Skeletal muscle cell (primary cell): ENCODE data around the gene CD79A.

ENCODE experiments used
- DNase-seq: peaks from one replicate; pipeline ENCODE4 v3.0.0-alpha.2; 2010; ENCODE audit warnings: low read depth
- H3K4me3 ChIP-seq: 2 replicates; pipeline ENCODE4 v1.5.1; 2011; ENCODE audit warnings: low read depth, mild to moderate bottlenecking, control low read depth, low read length, moderate library complexity

CD79A gene

DNA sequence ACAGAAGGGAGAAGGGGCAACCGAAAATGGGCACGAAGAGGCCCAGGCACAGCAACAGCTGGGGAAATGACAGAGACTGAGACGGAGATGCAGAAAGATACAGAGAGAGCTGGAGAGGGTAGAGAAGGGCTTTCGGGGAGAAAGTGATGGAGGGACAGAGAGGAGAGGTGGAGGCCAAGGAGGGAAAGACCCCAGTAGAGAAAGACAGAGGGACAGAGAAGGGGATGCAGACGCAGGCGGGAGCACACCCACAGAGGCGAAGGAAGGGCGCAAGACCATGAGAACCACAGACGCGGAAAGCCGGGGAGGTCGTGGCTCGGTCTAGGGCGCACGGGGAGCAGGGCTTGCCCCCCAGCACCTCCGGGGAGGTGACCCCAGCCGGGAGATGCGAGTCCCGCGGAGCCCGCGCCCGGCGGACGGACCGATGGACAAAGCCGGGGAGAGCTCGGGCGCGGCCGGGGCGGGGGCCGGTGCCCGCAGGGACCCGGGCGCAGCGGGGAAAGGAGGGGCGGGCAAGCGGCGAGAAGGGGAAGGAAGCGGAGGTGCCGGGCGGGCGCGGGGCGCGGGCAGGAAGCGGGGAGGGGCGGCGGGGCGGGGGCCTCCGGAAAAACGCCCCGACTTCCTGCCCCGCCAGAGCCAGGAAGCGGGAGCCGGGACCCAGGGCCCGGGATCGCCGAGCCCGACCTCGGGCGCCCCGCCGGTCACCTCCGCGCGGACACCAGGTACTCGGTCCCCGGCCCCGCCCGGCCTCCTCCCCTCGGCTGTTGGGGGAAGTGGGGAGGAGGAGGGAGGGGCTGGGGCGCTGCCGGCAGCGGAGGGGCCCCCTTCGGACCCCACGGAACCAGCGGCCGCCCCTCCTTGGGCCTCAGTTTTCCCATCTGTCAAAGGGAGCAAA, 5.7 kb downstream of the CD79A start, which contains the start of gene ARHGEF1:
ARHGEF1 (plus strand) TSS at position 617 of the 895 bp plus-strand sequence. CDS start 4,899 bp downstream, outside the sequence.
- peak within 1 kb of the TSS; percentile 94 for H3K4me3 ChIP-seq
- no peak for DNase-seq

DNA sequence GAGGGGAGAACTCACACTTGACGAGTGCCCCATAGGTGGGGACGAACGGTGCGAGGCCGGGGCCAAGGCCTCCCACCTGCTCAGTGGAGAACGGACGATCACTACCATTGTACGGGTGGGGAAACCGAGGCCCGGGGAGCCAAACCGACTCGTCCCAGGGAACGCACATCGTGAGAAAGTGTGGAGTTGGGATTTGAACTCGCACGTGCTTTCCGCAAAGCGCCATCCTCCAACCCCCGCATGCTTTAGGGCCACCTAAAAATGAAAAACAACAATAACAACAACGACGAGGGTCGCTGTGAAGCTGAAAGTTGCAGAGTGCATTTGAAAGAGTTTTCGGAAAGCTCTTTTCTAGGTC, 6.4 kb downstream of the CD79A start:
- DNase-seq: no peak
- H3K4me3 ChIP-seq: peak overlapping the region; percentile 94

DNA sequence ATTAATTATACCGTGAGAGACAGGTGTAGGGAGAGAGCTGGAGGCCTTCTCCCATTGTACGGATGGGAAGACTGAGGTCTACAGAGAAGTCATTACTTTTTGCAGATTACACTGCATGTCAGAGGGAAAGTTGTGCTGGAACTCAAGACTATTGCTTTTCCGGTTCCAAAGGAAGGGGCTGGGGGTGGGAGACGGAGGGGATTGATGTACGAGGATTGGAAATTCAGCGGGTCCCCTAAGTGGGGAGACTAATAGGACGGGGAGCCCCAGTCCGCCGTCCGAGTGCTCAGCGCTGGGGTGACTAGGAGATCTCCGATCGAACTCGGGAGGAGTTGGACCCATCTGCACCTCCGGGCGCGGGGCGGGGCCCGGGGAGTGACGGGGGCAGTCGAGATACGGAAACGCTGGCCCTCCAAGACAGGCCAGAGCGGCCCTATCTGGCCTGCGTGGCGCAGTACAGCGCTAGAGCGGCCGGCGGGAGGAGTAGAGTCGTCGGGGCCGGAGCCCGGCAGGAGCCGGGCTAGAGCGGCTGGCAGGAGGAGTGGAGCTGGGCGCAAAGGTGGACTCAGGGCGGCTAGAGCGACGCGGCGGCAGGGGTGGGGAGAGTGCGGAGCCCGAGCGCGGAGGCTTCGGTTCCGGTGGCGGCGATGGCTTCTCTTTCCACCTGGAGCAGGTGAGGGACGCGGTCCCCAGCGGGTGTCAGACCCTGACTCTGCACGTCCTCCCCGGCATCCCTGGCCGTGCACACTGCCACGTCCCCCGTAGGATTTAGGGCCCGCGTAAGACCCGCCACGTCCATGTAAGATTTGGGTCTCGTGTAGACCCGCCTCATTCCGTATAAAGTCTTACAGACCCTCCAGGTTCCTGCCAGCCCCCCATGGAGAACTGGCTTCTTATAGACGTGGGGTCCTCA, 7.0 kb downstream of the CD79A start:
- peak overlapping the region; percentile 94 for H3K4me3 ChIP-seq
- peak; percentile 90 for DNase-seq

DNA sequence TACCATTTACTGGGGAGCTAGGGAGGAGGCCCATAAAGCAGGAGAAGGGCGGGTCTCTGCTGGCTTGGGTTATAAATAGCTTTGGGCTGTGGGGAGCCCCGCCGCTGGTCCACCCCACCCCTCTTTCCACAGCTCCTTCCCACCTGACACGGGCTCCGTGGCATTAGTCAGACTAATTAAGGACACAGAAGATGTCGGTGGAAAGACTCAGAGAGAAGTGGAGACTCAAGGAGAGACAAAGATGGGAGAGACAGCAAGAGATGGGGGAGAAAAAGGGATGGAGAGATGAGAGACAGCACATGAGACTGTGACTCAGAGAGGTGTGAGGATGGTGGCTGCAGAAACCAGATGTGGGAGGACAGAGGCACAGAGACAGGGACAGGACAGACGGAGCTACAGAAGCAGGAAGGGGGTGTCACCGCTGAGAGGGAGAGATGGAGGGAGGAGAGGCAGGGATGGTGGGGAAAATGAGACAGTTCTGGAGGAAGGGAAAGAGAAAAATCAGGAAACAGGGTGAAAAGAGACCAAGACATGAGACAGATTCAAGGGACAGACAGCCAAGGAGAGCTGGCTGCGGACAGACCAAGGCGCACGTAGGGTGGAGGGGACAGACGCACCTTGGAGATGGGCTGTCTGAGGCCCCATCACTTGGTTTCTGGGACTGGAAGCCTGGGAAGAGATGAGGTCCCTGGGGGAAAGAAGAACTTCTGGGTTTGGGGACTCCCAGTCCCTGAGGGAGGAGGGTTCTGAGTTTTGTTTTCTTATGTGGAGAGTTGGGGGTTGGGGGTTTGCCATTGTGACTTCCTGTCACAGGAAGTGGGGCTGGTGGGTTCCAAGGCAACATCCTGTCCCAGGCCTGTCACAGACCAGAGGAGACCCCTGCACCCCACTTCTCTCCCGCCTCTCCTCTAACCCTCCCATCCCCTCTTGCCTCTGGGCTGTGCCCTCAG, 10.0 kb downstream of the CD79A start:
- no peak overlapping the region for H3K4me3 ChIP-seq
- no peak for DNase-seq

DNA sequence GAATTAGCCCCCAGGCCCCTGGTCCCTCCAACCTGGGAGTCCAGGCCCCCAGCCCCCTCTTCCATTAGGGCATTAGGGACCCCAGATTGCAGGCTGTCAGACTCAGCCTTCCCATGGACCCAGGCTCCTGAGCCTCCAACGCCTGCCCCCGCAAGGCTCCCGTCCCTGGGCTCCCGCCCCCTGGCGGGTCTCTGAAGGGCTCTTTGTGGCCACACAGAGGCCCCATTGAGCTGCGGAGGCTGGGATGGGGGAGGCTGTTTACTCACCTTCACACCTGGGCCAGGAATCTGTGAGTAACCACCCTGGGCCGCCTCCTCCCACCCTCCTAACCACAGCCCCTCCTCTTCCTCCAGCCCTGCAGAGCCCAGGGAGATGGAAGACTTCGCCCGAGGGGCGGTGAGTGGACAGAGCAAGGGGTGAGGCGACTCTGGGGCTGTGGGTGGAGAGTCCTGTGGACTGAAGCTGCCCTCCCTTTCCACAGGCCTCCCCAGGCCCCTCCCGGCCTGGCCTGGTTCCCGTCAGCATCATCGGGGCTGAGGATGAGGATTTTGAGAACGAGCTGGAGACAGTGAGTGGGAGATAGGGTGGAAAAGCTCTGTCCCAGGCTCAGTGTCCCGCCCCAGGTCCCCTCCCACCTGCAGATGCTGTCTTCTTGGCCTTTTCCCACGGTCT, 10.8 kb downstream of the CD79A start:
- no peak overlapping the region for H3K4me3 ChIP-seq
- no peak for DNase-seq

DNA sequence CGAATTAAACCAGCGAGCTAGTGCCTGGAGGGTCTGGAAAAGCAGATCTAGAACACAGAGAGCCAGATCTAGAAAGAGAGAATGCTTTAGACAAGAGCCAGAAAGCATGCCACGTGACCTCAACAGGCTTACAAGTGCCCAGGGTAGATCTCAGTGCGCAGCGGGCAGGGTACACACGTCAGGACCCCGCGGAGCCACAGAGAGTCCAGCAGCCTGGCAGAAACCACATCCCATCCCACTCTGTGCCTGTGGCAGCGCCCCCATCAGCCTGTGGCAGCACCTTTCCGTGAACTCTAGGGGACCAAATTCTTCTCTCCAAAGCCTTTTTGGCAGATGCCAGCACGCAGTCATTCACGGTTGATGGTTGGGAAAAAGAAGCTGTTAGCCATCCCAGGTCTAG, 11.8 kb downstream of the CD79A start:
- no peak for DNase-seq
- no peak overlapping the region for H3K4me3 ChIP-seq

DNA sequence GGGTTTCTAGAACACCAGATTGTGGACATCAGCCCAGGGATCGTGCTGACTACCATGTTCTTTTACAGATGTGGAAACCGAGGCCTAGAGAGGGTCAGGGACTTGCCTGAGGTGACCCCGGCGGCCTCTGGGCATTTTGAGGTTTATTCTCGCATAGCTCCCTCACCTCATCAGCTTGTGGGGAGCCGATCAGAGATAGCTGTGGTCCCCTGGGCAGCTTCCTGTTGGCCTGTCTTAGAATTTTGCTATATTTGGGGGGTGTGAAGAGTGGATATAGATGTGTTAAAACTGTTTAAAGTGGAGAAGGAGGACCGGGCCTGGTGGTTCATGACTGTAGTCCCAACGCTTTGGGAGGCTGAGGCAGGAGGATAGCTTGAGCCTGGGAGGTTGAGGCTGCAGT, 12.8 kb downstream of the CD79A start:
- no peak for DNase-seq
- no peak overlapping the region for H3K4me3 ChIP-seq

DNA sequence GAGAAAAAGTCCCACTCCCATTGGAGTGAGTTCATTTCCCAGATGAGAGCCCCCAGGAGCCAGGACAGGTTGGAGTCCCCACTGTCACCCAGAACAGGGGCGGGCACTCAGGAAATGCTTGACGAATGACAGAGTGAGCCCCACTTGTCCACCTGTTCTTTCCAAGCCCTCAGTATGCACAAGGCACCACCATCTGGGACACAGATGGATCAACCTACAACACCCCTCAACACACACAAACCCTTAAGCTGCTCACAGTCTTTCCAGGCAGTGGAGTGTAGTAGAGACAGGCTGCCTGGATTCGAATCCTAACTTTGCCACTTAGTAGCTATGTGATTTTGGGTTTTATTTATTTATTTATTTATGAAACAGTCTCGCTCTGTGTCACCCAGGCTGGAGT, 13.9 kb downstream of the CD79A start:
- H3K4me3 ChIP-seq: no peak overlapping the region
- DNase-seq: no peak

DNA sequence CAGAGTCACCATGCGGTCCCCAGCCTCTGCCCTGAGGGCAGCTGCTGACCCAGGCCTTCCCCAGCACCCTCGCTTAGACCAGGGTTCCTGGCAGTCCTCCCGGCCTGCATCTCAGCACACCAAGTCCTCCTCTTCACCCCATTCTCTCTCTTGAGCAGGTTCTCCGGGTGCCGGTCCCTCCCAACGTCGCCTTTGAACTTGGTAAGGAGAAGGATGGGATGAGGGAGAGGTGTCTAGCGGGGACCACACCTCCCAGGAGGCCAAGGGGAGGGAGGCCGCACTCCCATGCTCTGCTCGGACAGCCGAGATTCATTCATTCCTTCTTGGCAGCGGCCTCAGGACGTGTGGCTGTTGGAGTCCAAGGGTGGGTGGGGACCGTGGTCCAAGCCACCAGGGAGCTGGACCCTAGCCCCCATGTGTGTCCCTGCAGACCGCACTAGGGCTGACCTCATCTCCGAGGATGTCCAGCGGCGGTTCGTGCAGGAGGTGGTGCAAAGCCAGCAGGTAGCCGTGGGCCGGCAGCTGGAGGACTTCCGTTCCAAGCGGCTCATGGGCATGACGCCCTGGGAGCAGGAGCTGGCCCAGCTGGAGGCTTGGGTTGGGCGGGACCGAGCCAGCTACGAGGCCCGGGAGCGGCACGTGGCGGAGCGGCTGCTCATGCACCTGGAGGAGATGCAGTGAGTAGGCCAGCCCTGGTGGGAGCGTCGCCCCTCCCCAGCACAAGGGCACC, 15.3 kb downstream of the CD79A start:
- H3K4me3 ChIP-seq: no peak overlapping the region
- DNase-seq: no peak

DNA sequence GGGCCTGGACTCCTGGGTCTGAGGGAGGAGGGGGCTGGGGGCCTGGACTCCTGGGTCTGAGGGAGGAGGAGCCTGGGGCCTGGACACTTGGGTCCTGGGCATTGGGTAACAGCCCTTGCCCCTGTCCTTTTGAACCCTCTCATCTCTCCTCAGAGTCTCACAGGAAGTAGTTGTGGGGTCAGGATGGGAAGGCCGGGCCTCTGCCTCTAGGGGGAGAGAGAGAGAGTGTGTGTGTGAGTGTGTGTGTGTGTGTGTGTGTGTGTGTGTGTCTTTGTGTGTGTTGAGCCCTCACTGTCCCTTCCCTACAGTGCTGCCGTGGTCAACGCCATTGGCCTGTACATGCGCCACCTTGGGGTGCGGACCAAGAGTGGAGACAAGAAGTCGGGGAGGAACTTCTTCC, 16.8 kb downstream of the CD79A start:
- no peak for DNase-seq
- H3K4me3 ChIP-seq: no peak overlapping the region

DNA sequence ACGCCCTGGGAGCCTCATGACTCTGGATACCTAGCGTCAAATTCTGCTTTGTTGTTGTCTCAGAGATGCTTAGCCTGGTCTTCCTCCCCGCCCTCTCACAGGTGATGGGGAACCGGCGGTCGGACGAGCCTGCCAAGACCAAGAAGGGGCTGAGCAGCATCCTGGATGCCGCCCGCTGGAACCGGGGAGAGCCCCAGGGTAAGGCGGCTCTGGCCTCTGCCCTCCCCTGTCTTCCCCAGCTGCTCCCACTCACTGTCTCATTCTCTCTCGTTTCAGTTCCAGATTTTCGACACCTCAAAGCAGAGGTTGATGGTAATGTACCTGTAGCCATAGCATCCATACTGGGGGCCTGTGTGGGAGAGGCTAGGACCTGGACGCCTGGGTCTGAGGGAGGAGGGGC, 17.3 kb downstream of the CD79A start:
- no peak for DNase-seq
- no peak overlapping the region for H3K4me3 ChIP-seq

DNA sequence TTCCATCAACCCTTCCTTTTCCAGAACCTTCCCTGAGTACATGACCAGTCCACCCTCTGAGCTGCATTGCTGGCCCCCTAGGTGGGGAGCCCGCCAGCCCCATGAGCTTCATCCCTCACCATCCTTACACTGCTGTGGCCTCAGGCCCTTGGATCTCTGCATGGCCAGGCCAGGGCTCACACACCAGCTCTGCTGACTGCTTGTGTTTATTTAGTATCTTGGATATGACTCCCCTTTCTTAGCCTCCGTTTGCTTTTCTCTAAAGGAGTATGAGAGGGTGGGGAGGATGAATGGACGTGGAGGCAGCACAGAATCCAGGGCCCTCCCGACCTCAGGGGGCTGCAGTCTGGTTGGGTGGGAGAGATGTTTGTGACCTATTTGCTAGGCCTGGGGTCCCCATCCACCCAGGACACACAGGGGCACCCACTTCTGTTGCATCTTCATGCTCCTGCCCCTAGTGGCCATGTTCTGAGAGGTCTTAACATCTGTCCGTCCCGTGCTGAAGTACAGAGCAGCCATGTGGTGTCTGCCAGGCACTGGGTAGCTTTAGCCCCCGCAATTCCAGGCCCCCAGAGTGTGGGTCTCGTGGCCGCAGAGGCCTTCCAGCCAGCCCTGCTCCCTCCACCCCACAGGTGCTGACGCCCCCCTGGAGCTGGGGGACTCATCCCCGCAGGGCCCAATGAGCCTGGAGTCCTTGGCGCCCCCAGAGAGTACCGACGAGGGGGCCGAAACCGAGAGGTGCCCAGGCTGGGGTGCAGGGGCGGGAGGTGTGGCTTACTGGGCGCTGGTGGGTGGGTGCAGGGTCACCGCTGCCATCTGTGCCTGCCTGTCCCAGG, 18.9 kb downstream of the CD79A start:
- H3K4me3 ChIP-seq: no peak overlapping the region
- DNase-seq: no peak

DNA sequence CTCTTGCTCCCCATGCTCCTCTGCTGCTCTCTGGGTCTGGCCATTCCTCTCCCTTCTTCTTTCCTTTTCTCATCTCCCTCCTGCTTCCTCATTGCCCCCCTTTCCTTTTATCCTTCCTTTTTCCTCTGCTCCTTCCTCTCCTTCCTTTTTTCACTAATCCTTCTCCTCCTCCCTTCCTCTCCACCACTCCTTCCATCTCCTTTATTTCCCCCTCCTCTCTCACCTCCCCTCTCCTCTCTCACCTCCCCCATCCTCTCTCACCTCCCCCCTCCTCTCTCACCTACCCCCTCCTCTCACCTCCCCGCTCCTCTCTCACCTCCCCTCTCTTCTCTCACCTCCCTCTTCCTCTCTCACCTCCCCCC, 19.5 kb downstream of the CD79A start:
- no peak overlapping the region for H3K4me3 ChIP-seq
- DNase-seq: no peak

DNA sequence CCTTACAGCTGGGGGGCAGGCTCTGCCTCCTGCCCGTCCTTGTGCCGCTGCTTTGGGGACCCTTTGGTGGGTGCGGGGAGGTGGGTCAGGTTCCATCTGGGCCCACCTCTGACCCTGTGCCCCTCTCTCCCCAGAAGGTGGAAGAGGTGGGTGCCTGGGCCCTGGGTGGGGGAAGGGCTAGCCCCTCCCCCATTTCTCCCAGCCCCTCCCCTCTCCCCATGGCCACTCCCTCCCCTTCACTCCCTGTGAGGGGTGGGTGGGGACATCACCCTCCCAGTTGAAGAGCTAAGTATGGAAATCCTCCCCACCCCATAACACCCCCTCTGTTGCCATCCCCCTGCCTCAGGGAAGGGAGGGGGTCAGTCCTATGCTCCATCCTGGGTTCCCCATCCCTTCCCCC, 20.1 kb downstream of the CD79A start:
- DNase-seq: no peak
- no peak overlapping the region for H3K4me3 ChIP-seq

DNA sequence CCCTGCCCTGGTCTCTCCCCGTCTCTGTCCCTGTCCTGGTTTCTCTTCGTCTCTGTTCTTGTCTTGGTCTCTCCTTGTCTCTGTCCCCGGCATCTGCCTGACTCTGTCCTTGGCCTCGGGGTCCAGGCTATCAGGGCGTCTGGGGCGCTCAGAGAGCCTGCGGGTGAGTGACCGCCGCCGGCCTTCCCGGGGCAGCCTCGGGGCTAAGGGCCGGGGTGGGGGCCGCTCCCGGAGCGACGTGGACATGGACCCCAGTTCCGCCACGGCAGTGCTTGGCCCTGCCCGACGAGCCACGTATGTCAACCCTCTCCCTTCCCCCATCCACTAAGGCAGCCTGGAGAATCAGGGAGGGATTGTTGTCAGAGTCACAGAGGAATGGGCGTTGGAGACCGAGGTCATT, 20.7 kb downstream of the CD79A start:
- H3K4me3 ChIP-seq: no peak overlapping the region
- no peak for DNase-seq

DNA sequence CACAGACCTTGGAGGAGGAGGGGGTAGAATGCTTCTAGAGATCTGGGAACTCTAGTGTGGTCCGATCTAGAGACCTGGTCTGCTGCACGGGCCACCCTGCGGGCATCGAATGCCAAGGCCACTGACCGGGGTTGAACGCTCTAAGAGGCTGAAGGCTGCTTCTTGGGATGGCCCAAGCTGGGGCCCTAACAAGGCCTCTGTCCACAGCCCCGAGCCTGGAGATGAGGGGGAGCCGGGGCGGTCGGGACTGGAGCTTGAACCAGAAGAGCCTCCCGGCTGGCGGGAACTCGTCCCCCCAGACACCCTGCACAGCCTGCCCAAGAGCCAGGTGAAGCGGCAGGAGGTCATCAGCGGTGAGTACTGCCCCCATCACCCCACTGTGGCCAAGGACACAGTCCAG, 21.2 kb downstream of the CD79A start:
- no peak for DNase-seq
- H3K4me3 ChIP-seq: no peak overlapping the region

DNA sequence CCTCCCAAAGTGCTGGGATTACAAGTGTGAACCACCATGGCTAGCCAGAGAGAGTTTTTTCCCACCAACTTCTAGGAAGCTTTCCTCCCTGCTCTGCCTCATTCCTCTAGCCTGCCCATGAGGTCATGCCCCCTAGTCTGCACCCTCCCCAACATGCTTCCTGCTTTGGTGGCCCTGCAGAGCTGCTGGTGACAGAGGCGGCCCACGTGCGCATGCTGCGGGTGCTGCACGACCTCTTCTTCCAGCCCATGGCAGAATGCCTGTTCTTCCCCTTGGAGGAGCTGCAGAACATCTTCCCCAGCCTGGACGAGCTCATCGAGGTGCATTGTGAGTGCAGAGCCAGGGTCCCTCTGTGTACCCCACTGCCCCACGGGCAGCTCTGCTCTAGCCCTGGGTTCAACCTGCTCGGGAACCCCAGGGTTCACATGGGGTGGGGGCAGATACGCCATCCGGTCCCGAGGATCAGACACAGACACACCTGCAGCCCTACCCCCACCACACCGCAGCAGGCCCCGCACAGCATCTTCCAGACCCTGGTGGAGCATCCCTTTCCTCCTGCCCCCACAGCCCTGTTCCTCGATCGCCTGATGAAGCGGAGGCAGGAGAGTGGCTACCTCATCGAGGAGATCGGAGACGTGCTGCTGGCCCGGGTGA, 24.8 kb downstream of the CD79A start:
- H3K4me3 ChIP-seq: no peak overlapping the region
- DNase-seq: no peak
